SU-DHL-6 (cell line): ENCODE results near the gene SH3BP2.

ENCODE experiments used
- CTCF ChIP-seq: fragments of 200-600 bp; sonication (generic); IDR thresholded peaks from one replicate; pipeline ENCODE4 v1.5.1; 2017; ENCODE audit warnings: antibody characterized with exemption, mild to moderate bottlenecking, low read length, moderate library complexity; ENCODE audit not compliant: insufficient read depth, poor library complexity, severe bottlenecking
- EZH2phosphoT487 ChIP-seq: fragments of 200-600 bp; sonication (generic), shearing (Covaris generic); conservative IDR thresholded peaks from 2 replicates; pipeline ENCODE4 v1.6.1; 2018; ENCODE audit warnings: mild to moderate bottlenecking, antibody characterized with exemption, low read length, moderate library complexity, mixed read lengths

- TF ChIP-seq CTCF (no peak), EZH2phosphoT487 (no peak)
These were observed 24.9 kb downstream of the SH3BP2 start for GRCh38 chr4:2817701-2818350.
